ENCODE data around the gene BCHE. TPM values are rescaled to one million over a fixed set of nuclear protein-coding genes. Genes with fewer than 3 reads are reported as not detected.

The BCHE gene
- total RNA-seq, 1 experiment from 2014 or later, result not detected

GRCh38 chr3:165778456-165778855 lies 58.8 kb downstream of the BCHE start:
- Histone ChIP-seq H3K27me3 (replicated peaks; ENCODE audit: control insufficient read depth, insufficient read depth, low read length) (no peaks in the 10 kb centered on the region), H3K36me3 (ENCODE audit: control insufficient read depth, insufficient read depth, low read length) (no peaks in the 10 kb centered on the region), H3K9me3 (0 out of 2 replicates have a peak, but pooled peaks cover 2% of the 10 kb centered on the region), H3K4me1 (no peaks in the 10 kb centered on the region), H3K4me3 (ENCODE audit: low read depth, low read length) (no peak overlapping the region)
- Mint-ChIP-seq H3K27me3 (ENCODE audit: insufficient read depth, unreplicated experiment) (no peaks in the 10 kb centered on the region), H3K9me3 (ENCODE audit: unreplicated experiment) (no peaks in the 10 kb centered on the region), H3K4me1 (ENCODE audit: low read depth, unreplicated experiment) (no peaks in the 10 kb centered on the region), H3K4me3 (ENCODE audit: unreplicated experiment) (no peak overlapping the region), H3K36me3 (ENCODE audit: insufficient read depth, unreplicated experiment) (no peaks in the 10 kb centered on the region), H3K27ac (ENCODE audit: unreplicated experiment) (no peak overlapping the region)
- ChIA-PET POLR2A (no interaction called here), CTCF (no interaction called here)
- BruUV-seq (replicated peaks), result no TSS peak
- TF ChIP-seq CTCF (IDR thresholded peaks at IDR 0.05; ENCODE audit: insufficient read depth in 1 of 2, low read depth in 1 of 2, low read length in 1 of 2, severe bottlenecking in 1 of 2, unreplicated experiment in 1 of 2), result no peak
- no peak for DNase-seq
- intact Hi-C loops (cut with micrococcal nuclease; ENCODE audit: unreplicated experiment), result no loop called here

GRCh38 chr3:165775824-165776223 lies 61.4 kb downstream of the BCHE start:
- TF ChIP-seq CTCF (IDR thresholded peaks at IDR 0.05; ENCODE audit: insufficient read depth in 1 of 2, low read depth in 1 of 2, low read length in 1 of 2, severe bottlenecking in 1 of 2, unreplicated experiment in 1 of 2), result no peak
- Mint-ChIP-seq H3K36me3 (ENCODE audit: insufficient read depth, unreplicated experiment) (no peaks in the 10 kb centered on the region), H3K4me3 (ENCODE audit: unreplicated experiment) (no peak overlapping the region), H3K4me1 (ENCODE audit: low read depth, unreplicated experiment) (no peaks in the 10 kb centered on the region), H3K27ac (ENCODE audit: unreplicated experiment) (no peak overlapping the region), H3K27me3 (ENCODE audit: insufficient read depth, unreplicated experiment) (no peaks in the 10 kb centered on the region), H3K9me3 (ENCODE audit: unreplicated experiment) (no peaks in the 10 kb centered on the region)
- ChIA-PET POLR2A (no interaction called here), CTCF (no interaction called here)
- no peaks in the 10 kb centered on the region for H3K36me3 ChIP-seq (ENCODE audit: control insufficient read depth, insufficient read depth, low read length)
- H3K4me3 ChIP-seq (ENCODE audit: low read depth, low read length), result no peak overlapping the region
- BruUV-seq (replicated peaks), result no TSS peak
- no peaks in the 10 kb centered on the region for H3K4me1 ChIP-seq
- no peaks in the 10 kb centered on the region for H3K27me3 ChIP-seq (replicated peaks; ENCODE audit: control insufficient read depth, insufficient read depth, low read length)
- intact Hi-C loops (cut with micrococcal nuclease; ENCODE audit: unreplicated experiment), result no loop called here
- no peak for DNase-seq
- H3K9me3 ChIP-seq, result no peaks in the 10 kb centered on the region

- DNase-seq, result no peak
- Mint-ChIP-seq H3K27ac (ENCODE audit: unreplicated experiment) (no peak overlapping the region), H3K4me1 (ENCODE audit: low read depth, unreplicated experiment) (no peaks in the 10 kb centered on the region), H3K36me3 (ENCODE audit: insufficient read depth, unreplicated experiment) (no peaks in the 10 kb centered on the region), H3K9me3 (ENCODE audit: unreplicated experiment) (no peaks in the 10 kb centered on the region), H3K4me3 (ENCODE audit: unreplicated experiment) (no peak overlapping the region), H3K27me3 (ENCODE audit: insufficient read depth, unreplicated experiment) (no peaks in the 10 kb centered on the region)
- Histone ChIP-seq H3K4me1 (no peaks in the 10 kb centered on the region), H3K4me3 (ENCODE audit: low read depth, low read length) (no peak overlapping the region), H3K36me3 (ENCODE audit: control insufficient read depth, insufficient read depth, low read length) (no peaks in the 10 kb centered on the region), H3K27me3 (replicated peaks; ENCODE audit: control insufficient read depth, insufficient read depth, low read length) (no peaks in the 10 kb centered on the region), H3K9me3 (no peaks in the 10 kb centered on the region)
- ChIA-PET POLR2A (no interaction called here), CTCF (no interaction called here)
- TF ChIP-seq CTCF (IDR thresholded peaks at IDR 0.05; ENCODE audit: insufficient read depth in 1 of 2, low read depth in 1 of 2, low read length in 1 of 2, severe bottlenecking in 1 of 2, unreplicated experiment in 1 of 2), result no peak
- intact Hi-C loops (cut with micrococcal nuclease; ENCODE audit: unreplicated experiment), result no loop called here
- BruUV-seq (replicated peaks), result no TSS peak
Observed at GRCh38 chr3:165770781-165771180, 66.4 kb downstream of the BCHE start.
